Measurements from ENCODE around the gene GRK5. TPM values are rescaled to one million over a fixed set of nuclear protein-coding genes. Genes with fewer than 3 reads are reported as not detected.

The GRK5 gene
- total RNA-seq, 1 experiment from 2014 or later = 4.5 TPM

- H3K9me3 ChIP-seq (ENCODE audit: low read length) = no peaks in the 10 kb centered on the region
- H3K4me2 ChIP-seq (ENCODE audit: low read length) = no peak overlapping the region
- H3K9me2 ChIP-seq (replicated peaks; ENCODE audit: low read length) = no peaks in the 10 kb centered on the region
- intact Hi-C loops (cut with micrococcal nuclease) = loop anchor here (5.0 kb wide), 1 partner anchor 91 kb away; the partner anchor contains the start of gene RGS10
- TF ChIP-seq EZH2phosphoT487 (IDR thresholded peaks at IDR 0.05; ENCODE audit: borderline replicate concordance, low read length) (no peak), EZH2 (IDR thresholded peaks at IDR 0.05; ENCODE audit: low read length, unreplicated experiment) (no peak), CTCF (conservative IDR thresholded peaks at IDR 0.05; ENCODE audit: low read depth, low read length) (no peak)
- ATAC-seq (no peak), DNase-seq (no peak)
- H2AFZ ChIP-seq (ENCODE audit: low read length) = no peak overlapping the region
- CTCF ChIA-PET = no interaction called here
- POLR2A ChIA-PET (ENCODE audit: unreplicated experiment) = no interaction called here
- no peak overlapping the region for H3K27ac ChIP-seq (ENCODE audit: low read length)
- H3K4me1 ChIP-seq (ENCODE audit: insufficient read depth, low read length) = peaks cover 23% of the 10 kb centered on the region
- H3K36me3 ChIP-seq (ENCODE audit: low read depth, low read length) = no peaks in the 10 kb centered on the region
- BruUV-seq (replicated peaks) = no TSS peak
- H3K79me2 ChIP-seq (ENCODE audit: low read length) = no peaks in the 10 kb centered on the region
- H3F3A ChIP-seq (ENCODE audit: low read length, unreplicated experiment) = no peaks in the 10 kb centered on the region
- H4K20me1 ChIP-seq (ENCODE audit: low read length) = no peaks in the 10 kb centered on the region
- no peak overlapping the region for H3K4me3 ChIP-seq (ENCODE audit: low read length)
- H3K9ac ChIP-seq (ENCODE audit: low read length) = no peak overlapping the region
- H3K27me3 ChIP-seq (ENCODE audit: low read length) = no peaks in the 10 kb centered on the region
Measured at GRCh38 chr10:119451300-119451896, 244.0 kb downstream of the GRK5 start.

GRCh38 chr10:119452396-119452795 is 245.0 kb downstream of the GRK5 start:
- intact Hi-C loops (cut with micrococcal nuclease) = loop anchor here (5.0 kb wide), 1 partner anchor 90 kb away; the partner anchor contains the start of gene RGS10
- H3K27ac ChIP-seq (ENCODE audit: low read length) = no peak overlapping the region
- ChIA-PET CTCF (no interaction called here), POLR2A (ENCODE audit: unreplicated experiment) (no interaction called here)
- ATAC-seq (no peak), DNase-seq (no peak)
- no peaks in the 10 kb centered on the region for H3F3A ChIP-seq (ENCODE audit: low read length, unreplicated experiment)
- H3K79me2 ChIP-seq (ENCODE audit: low read length) = no peaks in the 10 kb centered on the region
- no peaks in the 10 kb centered on the region for H3K9me3 ChIP-seq (ENCODE audit: low read length)
- no TSS peak for BruUV-seq (replicated peaks)
- H2AFZ ChIP-seq (ENCODE audit: low read length) = no peak overlapping the region
- no peaks in the 10 kb centered on the region for H3K9me2 ChIP-seq (replicated peaks; ENCODE audit: low read length)
- no peaks in the 10 kb centered on the region for H3K27me3 ChIP-seq (ENCODE audit: low read length)
- TF ChIP-seq CTCF (conservative IDR thresholded peaks at IDR 0.05; ENCODE audit: low read depth, low read length) (no peak), EZH2 (IDR thresholded peaks at IDR 0.05; ENCODE audit: low read length, unreplicated experiment) (no peak), EZH2phosphoT487 (IDR thresholded peaks at IDR 0.05; ENCODE audit: borderline replicate concordance, low read length) (no peak)
- no peak overlapping the region for H3K4me3 ChIP-seq (ENCODE audit: low read length)
- peaks cover 23% of the 10 kb centered on the region for H3K4me1 ChIP-seq (ENCODE audit: insufficient read depth, low read length)
- no peaks in the 10 kb centered on the region for H4K20me1 ChIP-seq (ENCODE audit: low read length)
- no peak overlapping the region for H3K9ac ChIP-seq (ENCODE audit: low read length)
- H3K4me2 ChIP-seq (ENCODE audit: low read length) = no peak overlapping the region
- H3K36me3 ChIP-seq (ENCODE audit: low read depth, low read length) = no peaks in the 10 kb centered on the region

- H3K4me3 ChIP-seq (ENCODE audit: low read length) = no peak overlapping the region
- ATAC-seq (no peak), DNase-seq (no peak)
- no peak for TF ChIP-seq EZH2 (IDR thresholded peaks at IDR 0.05; ENCODE audit: low read length, unreplicated experiment)
- TF ChIP-seq CTCF (conservative IDR thresholded peaks at IDR 0.05; ENCODE audit: low read depth, low read length) = no peak
- no peak for TF ChIP-seq EZH2phosphoT487 (IDR thresholded peaks at IDR 0.05; ENCODE audit: borderline replicate concordance, low read length)
- ChIA-PET CTCF (no interaction called here), POLR2A (ENCODE audit: unreplicated experiment) (no interaction called here)
- H2AFZ ChIP-seq (ENCODE audit: low read length) = no peak overlapping the region
- H3K79me2 ChIP-seq (ENCODE audit: low read length) = no peaks in the 10 kb centered on the region
- no peak overlapping the region for H3K4me2 ChIP-seq (ENCODE audit: low read length)
- no peaks in the 10 kb centered on the region for H4K20me1 ChIP-seq (ENCODE audit: low read length)
- no peaks in the 10 kb centered on the region for H3K9me2 ChIP-seq (replicated peaks; ENCODE audit: low read length)
- H3F3A ChIP-seq (ENCODE audit: low read length, unreplicated experiment) = no peaks in the 10 kb centered on the region
- no peaks in the 10 kb centered on the region for H3K27me3 ChIP-seq (ENCODE audit: low read length)
- no peaks in the 10 kb centered on the region for H3K36me3 ChIP-seq (ENCODE audit: low read depth, low read length)
- no peak overlapping the region for H3K9ac ChIP-seq (ENCODE audit: low read length)
- H3K27ac ChIP-seq (ENCODE audit: low read length) = no peak overlapping the region
- H3K4me1 ChIP-seq (ENCODE audit: insufficient read depth, low read length) = peaks cover 23% of the 10 kb centered on the region
- intact Hi-C loops (cut with micrococcal nuclease) = loop anchor here (5.0 kb wide), 1 partner anchor 89 kb away; the partner anchor contains the start of gene RGS10
- no peaks in the 10 kb centered on the region for H3K9me3 ChIP-seq (ENCODE audit: low read length)
- no TSS peak for BruUV-seq (replicated peaks)
Measured at GRCh38 chr10:119453313-119453712, 245.9 kb downstream of the GRK5 start.
